GM21390 (cell line): ENCODE results near the gene CPED1.

Experiments used
- ATAC-seq: cut with Tn5 transposase; IDR thresholded peaks from one replicate; pipeline ENCODE4 v1.9.1; 2021; ENCODE audit not compliant: unreplicated experiment

CPED1 gene

DNA sequence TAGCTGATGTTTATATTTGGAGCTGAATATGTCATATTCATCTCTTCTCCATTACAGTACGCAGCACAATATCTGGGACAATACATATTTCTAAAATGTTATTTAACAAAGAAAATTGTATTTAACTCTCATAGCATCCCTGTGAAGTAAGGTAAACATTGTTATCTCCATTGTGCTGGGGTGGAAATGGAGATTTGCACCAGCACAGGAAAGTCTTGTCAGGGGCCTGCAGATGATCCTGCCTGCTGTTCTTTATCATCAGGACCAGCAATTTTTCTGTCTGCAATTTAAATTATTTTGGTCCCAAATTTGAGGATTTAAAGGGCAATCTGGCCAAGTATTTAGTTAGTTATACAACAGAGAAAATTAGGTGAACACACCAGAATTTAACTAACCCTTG lies 144.4 kb downstream of the CPED1 start:
- no peak for ATAC-seq

GRCh38 chr7:121133444-121133843 lies 144.9 kb downstream of the CPED1 start:
- ATAC-seq = no peak

DNA sequence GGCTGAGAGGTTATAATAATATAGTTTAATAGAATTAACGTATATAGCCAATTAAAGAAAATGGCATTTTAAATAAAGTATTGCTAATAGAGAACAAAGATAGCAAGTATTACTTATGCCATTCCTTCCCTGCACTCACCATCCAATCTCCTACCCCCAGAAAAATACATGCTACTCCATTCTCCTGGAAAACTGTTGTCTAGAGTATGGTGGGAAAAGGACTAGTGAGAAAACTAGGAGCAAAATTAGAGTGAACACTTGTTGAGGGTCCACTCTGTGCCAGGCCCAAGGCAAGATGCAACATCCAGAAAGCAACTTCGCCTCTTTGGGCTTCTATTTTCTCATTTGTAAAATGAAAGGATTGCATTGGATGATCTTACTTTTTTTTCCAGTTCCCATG lies 149.1 kb downstream of the CPED1 start:
- no peak for ATAC-seq

DNA sequence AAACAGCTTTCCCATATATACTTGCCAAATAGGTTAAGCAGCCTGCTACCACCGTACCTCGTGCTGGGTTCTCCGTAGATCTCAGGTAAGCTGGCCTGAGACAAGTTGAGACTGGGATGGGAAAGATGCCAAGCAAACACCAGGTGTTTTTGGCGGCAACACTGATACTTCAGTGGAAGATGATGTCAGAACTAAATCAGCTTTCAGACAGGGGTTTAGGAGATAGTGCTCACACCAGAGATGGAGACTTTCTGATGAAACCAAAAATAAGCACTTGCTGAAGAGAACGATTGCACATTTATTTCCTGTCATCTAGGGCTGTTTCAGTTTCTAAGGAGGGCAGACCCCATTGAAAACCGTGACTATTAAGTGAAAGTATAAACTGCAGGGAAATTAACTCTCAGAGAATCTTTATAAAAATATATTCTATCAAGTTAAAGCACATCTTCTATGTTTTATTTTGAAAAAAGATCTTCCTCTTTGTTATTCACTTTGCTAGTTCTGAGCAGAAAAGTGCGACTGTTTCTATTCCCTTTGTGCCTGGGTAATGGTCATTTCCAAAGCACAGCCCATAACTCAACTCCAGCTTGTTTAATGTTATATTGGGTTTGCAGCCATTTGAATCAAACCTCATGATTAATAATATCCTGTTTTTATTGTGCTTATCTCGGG lies 149.9 kb downstream of the CPED1 start:
- peak; percentile 100 for ATAC-seq

DNA sequence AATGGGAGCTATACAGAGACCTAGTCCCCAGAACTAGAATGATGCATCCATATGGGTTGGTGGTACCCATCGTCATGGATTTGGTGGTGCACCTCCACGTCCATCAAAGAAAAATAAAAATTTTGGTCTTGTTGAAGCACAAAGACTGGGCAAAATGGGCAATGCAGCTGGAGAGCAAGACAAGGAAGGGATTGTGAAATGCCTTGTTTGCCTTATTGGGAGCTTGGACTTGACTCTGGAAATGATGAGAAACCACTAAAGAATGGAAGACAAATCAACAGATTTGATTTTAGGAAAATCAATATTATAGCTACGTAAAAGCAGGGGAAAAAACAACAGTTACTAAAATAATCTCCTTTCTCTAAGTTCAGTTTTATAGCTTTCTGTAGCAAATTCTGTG lies 150.9 kb downstream of the CPED1 start:
- no peak for ATAC-seq

GRCh38 chr7:121140790-121141189 lies 152.3 kb downstream of the CPED1 start:
- no peak for ATAC-seq

DNA sequence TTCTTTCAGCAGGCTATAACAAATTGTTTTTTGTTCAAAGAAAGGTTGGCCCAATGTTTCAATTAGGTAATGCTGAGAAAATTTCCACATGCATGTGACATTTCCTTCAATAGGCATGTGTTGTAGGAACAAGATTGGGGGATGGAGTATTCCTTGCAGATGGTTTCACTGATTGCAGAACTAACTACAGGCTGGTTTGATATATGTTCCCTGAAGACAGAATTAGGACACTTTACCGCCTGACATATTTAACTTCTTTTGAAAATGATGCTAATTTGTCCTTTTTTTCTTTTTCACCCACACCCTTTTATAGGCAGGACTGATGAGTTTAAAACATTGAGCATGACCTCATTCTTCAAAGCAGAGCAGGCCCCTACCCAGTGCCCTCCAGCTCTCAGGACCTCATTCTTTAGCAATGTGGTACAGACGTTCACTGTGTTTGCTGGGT lies 163.3 kb downstream of the CPED1 start:
- ATAC-seq = no peak

DNA sequence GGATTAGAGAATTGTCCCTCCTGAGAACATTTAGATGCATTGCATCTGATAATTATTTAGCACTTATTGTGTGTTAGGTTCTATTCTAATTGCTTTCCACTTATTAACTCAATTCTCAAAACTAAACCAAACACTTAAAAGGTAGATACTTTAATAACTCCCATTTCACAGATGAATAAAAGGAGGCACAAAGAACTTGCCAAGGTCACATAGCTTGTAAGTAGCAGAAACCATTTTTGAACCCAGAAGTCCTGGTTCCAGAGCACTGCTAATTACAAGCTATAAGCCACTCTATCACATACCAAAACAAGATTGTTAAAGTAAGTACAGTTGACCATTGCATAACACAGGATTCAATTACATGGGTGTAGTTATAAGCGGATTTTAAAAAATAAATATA lies 164.9 kb downstream of the CPED1 start:
- ATAC-seq = no peak

DNA sequence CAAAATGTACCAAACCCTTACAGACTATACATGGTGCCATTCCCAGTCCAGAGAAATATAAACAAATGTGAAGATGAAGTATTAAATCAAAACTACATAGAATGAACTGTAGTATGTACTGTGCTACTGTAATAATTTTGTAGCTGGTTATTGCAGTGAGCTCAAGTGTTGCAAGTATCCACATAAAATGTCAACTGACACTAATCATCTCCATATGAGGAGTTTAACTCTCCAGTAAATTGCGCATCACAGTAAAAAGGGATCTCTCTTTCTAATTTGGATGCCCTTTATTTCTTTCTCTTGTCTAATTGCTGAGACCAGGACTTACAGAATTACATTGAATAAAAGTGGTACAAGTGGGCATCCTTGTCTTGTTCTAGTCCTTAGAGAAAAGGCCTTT lies 165.5 kb downstream of the CPED1 start:
- ATAC-seq = no peak

DNA sequence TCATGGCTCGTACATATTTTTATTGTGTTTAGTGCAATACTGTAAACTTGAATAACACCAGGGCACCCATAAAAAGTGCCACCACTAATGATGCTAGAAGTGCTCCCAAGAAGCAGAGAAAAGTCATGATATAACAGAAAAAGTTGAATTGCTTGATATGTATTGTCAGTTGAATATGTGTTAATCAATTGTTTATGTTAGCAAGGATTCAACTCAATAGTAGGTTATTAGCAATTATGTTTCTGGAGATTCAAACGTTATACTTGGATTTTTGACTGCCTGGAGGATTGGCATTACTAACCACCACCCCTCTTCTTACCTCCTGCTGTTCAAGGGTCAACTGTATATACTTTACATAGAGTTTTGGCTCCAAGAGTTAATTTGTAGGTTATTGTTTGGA lies 168.3 kb downstream of the CPED1 start:
- ATAC-seq = no peak

DNA sequence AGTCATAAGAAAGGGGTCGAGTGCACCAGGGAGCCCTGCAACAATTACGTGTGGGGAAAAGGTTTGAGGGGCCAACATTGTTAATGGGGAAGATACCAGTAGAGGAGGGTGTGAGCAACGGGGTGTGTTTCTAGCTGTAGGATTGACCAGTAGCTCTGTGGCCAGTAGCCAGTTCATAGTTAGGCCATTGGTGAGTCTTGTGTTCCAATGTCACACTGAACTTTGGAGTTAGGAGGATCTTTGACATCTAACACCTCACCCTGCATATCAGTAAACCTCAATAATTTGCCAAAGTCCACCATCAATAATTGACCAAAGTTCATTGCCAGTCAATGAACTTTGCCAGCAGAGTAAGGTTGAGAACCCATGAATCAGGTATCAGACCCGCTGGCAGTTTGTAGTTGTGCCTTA lies 168.8 kb downstream of the CPED1 start:
- no peak for ATAC-seq

GRCh38 chr7:121157885-121158590 lies 169.5 kb downstream of the CPED1 start:
- no peak for ATAC-seq

DNA sequence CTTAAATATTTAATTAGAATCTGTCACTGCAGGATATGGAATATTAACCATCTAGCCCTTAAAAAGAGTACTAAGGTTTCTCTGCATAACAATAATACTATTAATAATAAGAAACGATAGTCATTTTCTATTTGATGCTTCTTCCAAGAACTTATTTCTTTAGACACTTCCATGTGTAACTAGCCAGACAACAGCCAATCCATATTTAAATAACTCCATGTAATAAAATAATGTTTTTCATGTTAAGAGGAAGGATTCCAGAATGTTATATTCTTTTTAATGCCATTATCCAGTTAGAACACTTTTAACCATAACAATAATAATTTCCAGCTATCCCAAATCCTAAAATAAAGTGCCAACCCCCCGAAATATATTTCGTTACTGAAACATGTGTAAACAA lies 170.2 kb downstream of the CPED1 start:
- ATAC-seq = no peak

GRCh38 chr7:121159553-121159952 lies 171.0 kb downstream of the CPED1 start:
- ATAC-seq = no peak

DNA sequence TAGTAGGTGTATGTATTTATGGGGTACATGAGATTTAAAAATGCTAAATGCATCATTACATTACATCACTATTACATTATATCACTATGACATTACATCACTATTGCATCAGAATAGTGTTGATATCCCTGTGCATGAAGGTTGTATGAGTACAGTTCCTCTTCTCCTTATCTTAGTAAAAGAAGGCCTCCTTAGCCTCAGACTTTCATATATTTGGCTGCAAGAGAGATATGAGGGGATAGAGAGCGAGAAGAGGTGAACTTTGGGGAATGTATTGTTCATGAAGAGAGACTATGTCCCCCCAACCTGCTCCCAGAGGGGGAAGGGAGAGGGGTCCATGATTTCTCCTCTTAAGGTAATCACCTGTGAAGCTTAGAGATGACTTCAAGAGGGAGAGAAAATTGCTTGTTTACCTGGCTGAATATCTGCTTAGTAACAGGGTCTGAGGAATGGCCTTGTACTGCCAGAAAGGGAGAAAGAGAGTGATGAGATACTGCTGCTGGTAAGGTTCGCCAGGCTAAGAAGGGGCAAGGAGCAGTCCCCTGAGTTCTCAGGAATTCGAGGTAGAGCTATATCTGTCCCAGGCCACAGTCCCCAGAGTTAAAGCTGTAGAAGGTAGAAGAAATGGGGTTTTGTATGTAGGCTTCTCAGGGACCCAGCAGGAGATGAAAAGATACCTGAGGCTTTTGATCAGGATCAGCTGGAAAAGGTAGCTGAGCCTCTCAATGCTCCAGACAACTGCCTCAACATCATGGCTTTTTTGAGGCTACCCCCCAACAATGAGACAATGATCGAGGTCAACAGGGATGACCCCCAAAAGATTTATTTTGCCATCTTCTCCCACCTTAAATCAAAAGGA lies 171.9 kb downstream of the CPED1 start:
- no peak for ATAC-seq

GRCh38 chr7:121163699-121164098 lies 175.2 kb downstream of the CPED1 start:
- ATAC-seq = no peak

DNA sequence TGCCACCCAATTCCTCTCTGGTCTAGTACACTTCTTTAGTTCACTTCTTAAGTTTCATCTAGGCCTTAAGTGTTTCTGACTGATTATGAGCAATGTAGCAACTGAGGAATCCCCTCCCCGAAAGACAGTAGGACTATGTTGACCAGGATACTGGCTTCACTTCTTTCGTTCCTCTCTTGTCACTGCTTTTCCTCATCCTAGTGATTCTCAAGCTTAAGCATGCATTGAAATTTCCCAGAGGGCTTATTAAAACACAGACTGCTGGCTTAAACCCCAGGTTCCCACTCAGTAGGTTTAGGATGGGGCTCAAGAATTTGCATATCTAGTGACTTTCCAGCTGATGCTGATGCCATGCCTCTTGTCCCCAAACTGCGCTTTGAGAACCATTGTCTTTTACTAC lies 175.7 kb downstream of the CPED1 start:
- ATAC-seq = no peak

DNA sequence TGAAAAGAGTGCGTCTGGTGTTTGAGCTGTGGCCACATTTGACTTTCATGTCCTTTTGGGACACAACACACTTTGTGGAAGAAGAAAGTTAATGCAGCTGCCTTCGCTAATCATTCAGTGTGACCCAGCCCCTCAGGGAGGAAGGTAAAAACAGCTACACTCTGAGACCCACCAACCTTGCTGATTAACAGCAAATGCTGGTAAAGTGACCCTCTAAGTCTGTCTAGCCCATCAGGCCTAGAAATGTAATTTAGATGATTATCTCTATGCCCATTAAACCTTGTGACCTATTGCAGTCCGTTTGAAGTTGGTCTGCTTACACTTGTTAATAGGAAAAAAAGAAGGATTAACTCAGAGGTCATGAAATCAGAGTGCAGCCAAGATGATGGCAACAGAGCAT lies 178.4 kb downstream of the CPED1 start:
- no peak for ATAC-seq

DNA sequence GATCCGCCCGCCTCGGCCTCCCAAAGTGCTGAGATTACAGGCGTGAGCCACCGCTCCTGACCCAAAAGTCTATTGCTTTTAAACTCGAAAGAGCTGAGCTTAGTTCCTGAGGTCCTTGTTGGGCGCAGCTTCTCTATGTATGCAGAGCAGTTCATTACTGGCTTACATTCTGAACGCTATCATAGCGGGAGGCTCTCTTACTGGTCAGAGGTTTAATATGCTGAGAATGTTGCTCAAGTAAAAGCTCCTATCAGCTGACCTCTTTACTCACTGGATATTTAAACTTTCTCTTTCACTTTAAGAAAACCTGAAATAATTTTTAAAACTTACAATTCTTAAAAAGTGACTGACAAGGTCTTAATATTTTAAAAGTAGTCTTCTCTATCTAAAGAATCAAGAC lies 179.5 kb downstream of the CPED1 start:
- no peak for ATAC-seq

DNA sequence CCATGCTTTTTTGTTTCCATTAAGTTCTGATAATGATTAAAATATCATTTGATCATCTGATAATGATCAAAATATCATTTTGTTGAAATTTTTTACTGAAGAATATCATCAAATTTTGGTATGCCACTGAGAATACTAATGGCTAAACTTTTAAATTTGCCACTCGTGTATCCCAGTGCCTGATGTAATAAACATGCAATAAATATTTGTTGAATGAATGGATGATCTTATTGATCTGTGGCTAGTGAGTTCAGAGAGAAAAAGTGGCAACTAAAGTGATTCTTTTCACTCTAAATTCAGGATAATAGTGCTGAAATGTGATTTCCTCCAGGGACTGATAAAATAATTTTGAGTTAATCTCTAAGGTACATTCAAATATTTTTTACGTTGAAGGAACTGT lies 181.0 kb downstream of the CPED1 start:
- ATAC-seq = no peak

DNA sequence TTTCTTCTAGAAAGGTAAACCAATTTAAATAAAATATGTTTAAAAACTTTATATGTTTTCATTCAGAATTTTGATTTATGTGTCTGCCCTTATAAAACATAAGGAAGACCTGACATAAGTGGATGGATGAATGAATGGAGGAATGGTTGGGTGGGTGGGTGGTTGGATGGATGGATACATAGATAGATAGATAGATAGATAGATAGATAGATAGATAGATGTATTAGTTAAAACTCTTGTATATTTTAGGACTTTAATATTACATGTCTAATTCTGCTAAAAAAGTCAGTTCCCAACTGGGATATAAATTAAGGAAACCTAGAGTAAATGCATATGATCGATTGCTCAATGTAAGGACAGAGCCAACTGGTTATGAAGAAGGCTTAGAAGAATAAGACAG lies 184.0 kb downstream of the CPED1 start:
- ATAC-seq = no peak

DNA sequence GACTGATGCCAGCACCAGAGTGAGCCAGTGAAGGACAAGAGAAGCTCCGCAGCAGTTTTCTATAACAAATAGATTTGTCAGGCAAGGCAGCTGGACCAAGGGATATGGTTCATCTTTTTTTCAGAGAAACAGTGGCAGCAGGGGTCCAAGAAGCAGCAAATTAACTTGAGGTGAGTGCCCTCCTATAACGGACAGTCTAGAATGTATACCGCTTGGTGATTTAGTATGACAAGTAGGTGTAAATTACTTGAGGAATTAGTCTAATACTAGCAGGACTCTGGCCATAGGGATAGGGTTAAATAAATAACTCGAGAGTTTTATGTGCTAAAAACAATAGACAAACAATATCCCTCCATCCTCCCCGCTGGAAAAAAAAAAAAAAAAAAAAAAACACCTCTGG lies 187.3 kb downstream of the CPED1 start:
- no peak for ATAC-seq
